ENCODE results near the gene CORO6.
"Not testable (repeated sequence)": the region's sequence is repeated elsewhere in the genome, so short reads cannot be mapped to it uniquely, and the experiment has no call there.

CORO6 gene
- 1.9 to 3.6 reads per million in 2 donors for total RNA-seq

GRCh38 chr17:29622337-29623282, at the start of gene CORO6:
CORO6 (minus strand) TSS chr17:29622912; CDS start chr17:29621421, 1,491 bp downstream.
- DNase-seq, result peak; percentile 43 to 62 (median 47)

- no peak for DNase-seq
Measured at GRCh38 chr17:29671661-29672060, 48.9 kb upstream of the CORO6 start.

- DNase-seq, result no peak
Measured at GRCh38 chr17:29669266-29669665, 46.6 kb upstream of the CORO6 start.

GRCh38 chr17:29667969-29668368, 45.3 kb upstream of the CORO6 start:
- DNase-seq, result no peak

GRCh38 chr17:29665481-29665810, 42.7 kb upstream of the CORO6 start:
- no peak for DNase-seq

- no peak for DNase-seq
Measured at GRCh38 chr17:29664743-29665480, 42.2 kb upstream of the CORO6 start.

- DNase-seq, result no peak
Measured at GRCh38 chr17:29663155-29663554, 40.4 kb upstream of the CORO6 start.

GRCh38 chr17:29661213-29661612, 38.5 kb upstream of the CORO6 start:
- no peak for DNase-seq

- peak in 1 of 5 experiments; percentile 51 for DNase-seq
Measured at GRCh38 chr17:29659155-29659554, 36.4 kb upstream of the CORO6 start.

- DNase-seq, result no peak
Measured at GRCh38 chr17:29655323-29655722, 32.6 kb upstream of the CORO6 start.

- no peak for DNase-seq
Measured at GRCh38 chr17:29653995-29654714, 31.4 kb upstream of the CORO6 start.

GRCh38 chr17:29652976-29653375, 30.3 kb upstream of the CORO6 start:
- DNase-seq, result no peak

- DNase-seq, result not testable (repeated sequence)
Measured at GRCh38 chr17:29651913-29652312, 29.2 kb upstream of the CORO6 start.

GRCh38 chr17:29650396-29650795, 27.7 kb upstream of the CORO6 start:
- DNase-seq, result no peak

- DNase-seq, result no peak
Measured at GRCh38 chr17:29649359-29649758, 26.6 kb upstream of the CORO6 start.

GRCh38 chr17:29648005-29648404, 25.3 kb upstream of the CORO6 start:
- no peak for DNase-seq

GRCh38 chr17:29645515-29646051, 22.9 kb upstream of the CORO6 start:
- no peak for DNase-seq

- no peak for DNase-seq
Measured at GRCh38 chr17:29643817-29644160, 21.1 kb upstream of the CORO6 start.

- no peak for DNase-seq
Measured at GRCh38 chr17:29642171-29642611, 19.5 kb upstream of the CORO6 start.

GRCh38 chr17:29640981-29641642, 18.4 kb upstream of the CORO6 start:
- DNase-seq, result no peak

- DNase-seq, result no peak
Measured at GRCh38 chr17:29640413-29640812, 17.7 kb upstream of the CORO6 start.

- no peak for DNase-seq
Measured at GRCh38 chr17:29633886-29634285, 11.2 kb upstream of the CORO6 start.
